Stimulated activated CD4-positive, alpha-beta T cell treated with anti-CD3 and anti-CD28 coated beads, Interleukin-12 subunit alpha, Interleukin-12 subunit beta, amount 100 ng/mL, for 24 hours (primary cell): ENCODE results near the gene PPP1R27.

Experiments
- DNase-seq, 2 experiments: peaks; one replicate each; pipeline ENCODE4 v3.0.0-alpha.2; 2020; ENCODE audit warnings: low read depth in 2 of 2

PPP1R27 gene, protein sequence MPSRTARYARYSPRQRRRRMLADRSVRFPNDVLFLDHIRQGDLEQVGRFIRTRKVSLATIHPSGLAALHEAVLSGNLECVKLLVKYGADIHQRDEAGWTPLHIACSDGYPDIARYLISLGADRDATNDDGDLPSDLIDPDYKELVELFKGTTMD

DNA sequence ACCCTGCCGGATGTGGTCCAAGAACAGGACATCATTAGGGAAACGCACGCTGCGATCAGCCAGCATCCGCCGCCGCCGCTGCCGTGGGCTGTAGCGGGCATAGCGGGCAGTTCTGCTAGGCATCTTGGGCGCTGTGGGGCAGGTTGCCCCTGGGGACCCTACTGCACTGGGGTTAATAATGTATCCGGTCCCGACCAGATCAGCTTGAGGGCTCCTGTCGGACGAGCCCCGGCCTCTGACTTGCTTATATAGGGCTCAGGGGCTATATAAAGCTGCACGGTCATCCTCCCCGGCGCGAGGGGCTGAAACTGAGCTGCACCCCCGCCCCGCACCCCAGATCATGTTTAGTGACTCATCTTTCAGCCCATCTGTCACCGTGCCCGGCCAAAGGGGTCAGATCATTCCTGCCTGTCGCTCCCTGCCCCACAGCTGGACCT is at the start of gene PPP1R27:
Gene PPP1R27, minus strand, starts transcription at position 220 of the 437 bp plus-strand sequence. Its CDS starts 97 bp downstream, at position 123.
- no peak for DNase-seq

DNA sequence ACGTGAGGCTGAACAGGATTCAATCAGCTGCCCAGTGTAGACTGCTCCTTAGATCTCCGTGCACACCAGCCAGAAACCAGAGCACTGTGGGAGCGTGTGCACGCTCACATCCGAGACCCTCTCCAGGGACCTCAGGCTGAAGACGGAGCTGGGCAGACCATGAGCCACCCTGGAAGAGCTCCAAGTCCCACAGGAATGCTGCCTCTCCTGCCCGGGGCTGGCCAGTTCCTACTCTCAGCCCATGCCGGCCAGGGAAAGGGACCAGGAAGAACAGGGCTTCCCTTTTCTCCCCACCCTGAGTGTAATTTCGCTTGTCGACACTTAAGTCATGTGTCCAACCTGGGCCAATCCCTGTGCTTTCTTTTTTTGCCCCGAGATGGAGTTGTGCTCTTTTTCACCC is 49.7 kb upstream of the PPP1R27 start:
- no peak for DNase-seq

DNA sequence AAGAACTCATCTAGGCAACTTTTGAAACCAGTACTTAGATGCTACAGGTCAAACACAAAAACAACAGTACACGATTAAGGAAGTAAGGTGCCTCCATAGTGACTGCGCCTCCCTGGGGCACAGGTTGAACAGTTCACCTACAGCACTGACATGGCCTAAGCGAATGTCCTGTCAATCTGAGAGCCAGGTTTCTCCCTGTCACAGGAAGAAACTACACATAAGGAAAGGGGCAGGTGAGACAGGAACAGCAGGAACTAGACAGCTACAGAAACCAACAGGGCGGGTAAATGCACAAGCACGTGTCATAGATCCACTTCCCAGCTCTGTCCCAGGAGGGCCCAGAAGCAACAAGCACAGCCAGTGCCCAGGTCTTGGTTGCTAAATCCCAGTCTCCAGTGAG is 44.3 kb upstream of the PPP1R27 start:
- DNase-seq: no peak

DNA sequence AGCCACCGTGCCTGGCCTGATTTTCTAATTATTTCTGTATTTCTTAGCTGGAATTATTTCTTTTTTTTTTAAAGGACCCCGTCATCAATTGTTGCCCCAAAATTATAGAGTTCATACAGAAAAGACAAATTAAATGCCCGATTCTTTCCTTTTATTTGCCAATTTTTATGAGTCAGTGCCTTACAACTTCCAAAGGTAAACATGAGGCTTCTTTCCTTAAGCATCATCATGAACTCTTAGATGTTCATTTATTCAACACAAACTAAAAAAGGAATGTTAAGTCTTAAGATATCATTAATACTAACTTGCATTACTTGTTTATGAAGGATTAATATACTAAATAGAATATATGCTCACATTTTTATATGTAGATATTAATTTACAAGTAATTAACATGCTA is 43.4 kb upstream of the PPP1R27 start:
- DNase-seq: no peak

DNA sequence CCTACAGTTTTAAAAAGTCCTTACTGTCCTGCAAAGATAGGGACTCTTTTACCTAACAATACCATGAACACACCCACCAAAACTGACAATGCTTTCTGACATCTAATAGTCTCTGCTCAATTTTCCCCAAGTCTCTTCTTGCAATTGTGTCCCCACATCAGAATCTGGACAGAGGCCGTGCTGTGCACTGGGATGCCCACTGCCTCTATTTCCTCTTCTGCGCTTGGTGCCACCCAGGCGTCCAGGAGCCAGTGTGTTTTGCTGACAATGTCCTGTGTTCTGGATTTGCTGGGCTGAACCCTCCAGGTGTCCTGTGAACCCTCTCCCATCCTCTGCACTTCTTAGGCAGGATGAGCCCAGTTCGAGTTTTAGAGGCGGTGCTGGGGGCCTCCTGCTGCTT is 42.7 kb upstream of the PPP1R27 start:
- DNase-seq: no peak

DNA sequence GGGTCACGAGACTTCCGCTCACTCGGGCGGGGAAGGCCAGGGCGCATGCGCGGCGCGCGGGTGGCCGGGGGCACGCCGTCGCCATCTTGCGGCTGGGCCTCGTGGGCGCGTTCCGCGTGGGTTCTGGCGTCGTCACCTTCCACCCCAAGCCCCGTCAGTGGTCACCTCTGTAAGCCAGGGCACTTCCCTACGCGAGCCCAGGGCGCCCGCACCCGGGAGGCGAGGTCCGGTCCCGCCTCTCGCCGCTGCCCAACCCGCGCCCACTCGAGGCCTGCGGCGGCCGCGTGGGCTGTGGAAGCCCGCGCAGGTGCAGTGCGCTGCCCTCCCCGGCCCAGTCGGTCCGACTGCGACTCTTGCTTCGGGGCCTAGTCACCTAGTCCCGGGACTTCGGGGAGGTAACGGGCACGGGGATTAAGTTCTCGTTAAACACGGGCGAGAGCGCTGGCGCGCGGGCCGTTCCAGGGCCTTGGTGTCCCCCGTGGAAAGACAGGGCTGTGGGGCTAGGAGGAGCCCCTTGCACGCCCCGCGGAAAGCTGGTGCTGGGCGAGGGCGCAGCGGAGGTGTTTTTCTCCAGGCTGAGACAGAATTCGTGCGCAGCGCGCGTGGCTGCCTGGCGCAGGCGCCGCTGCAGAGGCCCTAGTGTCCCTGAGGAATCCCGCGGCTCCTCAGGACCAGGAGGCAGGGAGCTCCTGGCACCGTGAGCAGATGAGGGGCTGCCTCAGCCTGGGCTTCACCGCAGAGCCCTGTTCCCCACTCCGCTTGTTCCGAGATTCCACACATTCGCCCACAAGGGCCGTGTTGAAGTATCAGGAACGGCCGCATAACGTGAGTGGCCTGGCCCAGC is 36.8 kb upstream of the PPP1R27 start:
- peak; percentile 92 to 95 for DNase-seq

DNA sequence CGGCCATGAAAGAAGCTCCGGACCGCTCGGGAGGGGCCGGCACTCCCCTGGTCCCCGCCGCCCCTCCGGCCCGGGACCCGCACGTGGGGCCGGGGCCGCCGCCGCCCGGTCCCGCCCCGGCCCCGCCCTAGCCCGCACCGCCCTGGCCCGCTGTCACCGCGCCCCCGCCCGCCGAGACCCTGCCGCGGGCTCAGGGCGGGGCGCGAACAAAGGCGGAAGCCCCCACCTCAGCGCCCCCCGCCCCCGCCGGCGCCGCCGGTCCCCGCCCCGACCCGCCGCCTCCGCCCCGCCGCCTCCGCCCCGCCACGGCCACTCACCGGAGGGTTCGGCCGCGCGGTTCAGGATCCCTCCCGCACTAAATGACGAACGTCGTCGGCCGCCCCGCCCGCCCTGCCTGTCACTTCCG is 36.1 kb upstream of the PPP1R27 start, which contains the start of gene ARHGDIA:
Gene ARHGDIA, minus strand, starts transcription at position 357 of the 406 bp plus-strand sequence. CDS start 1,407 bp downstream, outside the sequence.
- DNase-seq: no peak

DNA sequence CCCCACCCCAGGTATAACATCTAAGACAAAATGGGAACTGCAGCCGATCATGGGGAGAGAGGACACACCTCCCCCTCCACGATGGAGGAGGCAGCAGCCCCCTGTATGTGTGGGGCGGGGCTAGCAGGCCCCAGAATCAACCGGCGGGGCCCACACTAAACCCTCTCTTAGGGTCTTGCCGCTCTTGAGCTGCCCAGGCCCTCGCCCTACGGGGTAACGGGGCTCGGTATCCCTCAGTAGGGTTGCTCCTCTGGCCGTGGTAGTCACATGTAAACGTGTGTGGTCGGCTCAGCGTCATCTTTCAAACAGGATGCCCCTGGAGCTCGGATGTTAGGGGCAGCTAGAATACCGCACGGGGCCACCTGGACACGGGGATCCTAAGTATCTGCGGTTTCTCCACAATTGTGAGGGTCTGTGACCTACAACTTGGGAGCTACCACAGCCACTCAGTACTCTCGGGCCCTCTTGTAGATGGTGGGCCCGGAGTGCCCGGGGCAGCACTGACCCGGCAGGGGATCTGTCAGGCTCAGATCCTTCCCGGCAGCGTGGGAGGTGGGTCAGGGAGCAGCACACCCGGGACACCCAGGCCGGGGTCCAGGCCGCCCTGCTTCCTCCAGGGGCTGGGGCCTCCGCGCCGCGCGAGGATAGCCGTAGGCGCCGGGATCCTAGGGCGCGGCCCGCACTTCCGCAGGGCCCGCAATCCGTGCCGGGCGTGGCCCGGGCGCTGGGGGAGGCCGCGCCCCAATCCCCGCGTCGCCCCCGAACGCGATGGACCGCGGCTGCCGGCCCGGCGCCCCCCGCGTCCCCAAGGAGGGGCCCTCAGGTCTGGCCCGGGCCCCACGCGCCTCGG is 35.5 kb upstream of the PPP1R27 start:
- DNase-seq: no peak

DNA sequence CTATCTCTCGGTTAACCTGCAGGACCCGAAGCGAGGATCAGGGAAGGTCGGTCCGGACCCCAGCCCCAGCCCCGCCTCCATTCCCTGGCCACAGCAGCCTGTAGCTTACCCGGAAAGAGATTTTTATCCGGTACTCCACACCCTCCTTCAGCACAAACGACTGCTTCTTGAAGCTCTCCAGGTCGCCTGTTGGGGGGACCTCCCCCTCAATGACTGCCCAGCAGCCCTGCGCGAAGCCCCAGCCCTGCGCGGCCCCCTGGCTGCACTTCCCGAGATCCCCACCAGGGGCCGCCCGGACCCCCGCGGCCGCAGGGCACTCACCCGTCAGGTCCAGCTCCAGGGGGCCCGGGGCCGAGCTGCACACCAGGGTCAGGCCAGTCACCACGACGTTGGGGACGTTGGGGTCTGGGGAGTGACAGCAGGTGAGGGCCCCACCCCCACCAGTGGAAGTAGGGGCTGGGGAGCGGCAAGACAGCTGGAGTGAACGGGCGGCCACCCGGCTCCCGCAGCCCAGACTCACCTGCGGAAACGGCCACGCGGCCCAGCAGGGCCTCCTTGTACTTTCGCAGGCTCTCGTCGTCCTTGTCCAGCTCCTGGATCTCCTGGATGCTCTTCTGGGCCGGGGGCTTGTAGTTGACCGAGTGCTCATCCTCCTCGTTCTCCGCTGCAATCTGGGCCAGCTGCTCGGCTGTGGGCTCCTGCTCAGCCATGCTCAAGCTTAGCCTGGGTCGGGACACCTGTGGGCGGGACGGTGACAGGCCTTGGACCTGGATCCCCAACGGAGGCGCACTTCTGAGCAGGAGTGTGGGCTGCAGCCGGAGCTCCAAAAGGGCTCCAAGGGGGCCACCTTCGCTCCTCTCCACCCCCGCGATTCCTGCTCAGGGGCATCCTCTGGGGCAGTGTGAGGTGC is 34.6 kb upstream of the PPP1R27 start:
- DNase-seq: no peak

DNA sequence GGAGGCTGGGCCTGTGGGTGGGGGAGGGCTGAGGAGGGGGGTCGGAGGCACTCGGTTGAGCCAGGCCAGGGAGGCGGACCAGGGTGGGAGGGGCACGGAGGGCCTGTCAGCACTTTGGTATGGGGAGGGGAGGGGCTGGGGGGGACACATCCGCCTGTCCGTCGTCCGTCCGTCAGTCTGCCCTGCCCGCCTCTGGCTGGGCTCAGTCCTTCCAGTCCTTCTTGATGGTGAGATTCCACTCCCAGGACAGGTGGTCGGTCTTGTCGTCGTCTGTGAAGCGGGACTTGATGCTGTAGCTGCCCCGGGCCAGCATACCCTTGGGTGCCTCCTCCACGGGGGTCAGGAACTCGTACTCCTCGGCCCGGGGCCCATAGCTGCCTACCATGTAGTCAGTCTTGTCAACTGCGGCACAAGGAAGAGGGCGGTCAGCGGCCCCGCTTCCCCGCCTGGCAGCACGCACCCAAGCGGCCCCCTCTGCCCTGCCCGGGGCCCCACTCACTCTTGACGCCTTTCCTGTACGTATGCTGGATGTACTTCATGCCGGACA is 33.9 kb upstream of the PPP1R27 start:
- DNase-seq: no peak

DNA sequence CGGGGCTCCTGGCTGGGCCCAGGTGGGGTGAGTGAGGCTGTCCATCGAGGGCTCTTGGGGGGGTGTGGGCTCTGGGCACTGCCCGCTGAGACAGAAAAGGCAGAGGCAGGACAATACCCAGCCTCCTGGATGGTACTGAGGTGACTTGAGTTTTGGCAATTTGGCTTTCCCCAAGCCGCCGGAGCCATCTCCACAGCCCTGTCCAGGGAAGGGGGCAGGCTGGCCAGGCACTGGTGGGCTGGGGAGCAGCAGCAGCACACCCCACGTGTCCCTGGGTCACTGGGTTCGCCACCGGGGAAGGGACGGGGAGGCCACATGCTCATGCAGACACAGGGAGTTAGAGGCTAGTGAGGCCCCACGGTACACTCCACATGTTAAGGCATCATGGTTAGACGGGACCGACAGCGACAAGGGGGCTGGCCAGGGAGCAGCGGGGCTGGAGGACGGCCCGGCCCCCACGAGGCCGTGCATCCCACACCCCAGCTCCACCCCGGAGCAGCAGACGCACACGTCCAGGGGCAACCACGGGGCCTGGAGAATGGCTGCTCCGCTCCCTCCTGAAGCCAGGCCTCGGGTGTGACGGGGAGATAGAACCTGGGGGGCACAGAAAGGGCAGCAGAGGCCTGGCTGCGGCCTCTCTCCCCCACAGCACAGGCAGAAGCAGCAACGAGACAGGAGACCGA is 33.3 kb upstream of the PPP1R27 start:
- no peak for DNase-seq

DNA sequence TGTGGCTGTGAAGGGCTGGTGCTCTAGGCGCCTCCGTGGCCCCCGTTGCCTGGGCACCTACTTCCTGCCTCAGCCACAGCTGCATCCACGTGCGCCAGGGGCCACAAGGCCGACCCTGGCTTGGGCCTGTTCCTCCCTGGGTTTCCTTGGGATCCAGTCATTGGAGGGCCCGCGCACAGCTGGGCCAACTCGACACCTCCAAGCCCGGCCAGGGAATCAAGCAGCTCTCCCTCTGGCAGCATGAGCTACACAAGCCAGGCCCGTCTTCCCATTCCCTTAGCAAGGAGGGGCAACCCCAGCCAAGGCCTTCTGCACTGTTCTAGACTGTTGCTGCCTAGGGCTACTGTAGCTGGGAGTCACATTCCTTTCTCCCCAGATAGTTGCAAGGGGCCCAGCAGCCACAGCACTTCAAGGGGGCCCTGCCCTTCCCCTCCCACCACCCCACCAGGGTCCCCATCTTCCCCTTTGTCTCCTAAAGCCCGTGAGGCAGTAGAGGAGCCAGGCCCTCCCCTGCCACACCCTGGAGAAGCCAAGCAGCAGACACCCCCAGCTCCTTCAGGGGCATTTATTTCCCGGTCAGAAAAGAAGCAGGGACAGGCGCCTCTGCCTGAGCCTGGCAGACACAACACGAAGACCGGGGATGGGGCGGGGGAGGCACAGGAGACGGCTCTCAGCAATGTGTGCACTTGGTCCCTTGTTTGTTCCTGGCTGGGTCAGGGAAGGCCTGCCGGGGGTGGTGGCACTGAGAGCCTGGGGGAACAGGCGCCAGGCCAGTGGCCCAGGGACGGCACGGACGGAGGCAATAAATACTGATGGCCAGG is 32.5 kb upstream of the PPP1R27 start:
- DNase-seq: peak in 1 of 2 experiments; percentile 43

DNA sequence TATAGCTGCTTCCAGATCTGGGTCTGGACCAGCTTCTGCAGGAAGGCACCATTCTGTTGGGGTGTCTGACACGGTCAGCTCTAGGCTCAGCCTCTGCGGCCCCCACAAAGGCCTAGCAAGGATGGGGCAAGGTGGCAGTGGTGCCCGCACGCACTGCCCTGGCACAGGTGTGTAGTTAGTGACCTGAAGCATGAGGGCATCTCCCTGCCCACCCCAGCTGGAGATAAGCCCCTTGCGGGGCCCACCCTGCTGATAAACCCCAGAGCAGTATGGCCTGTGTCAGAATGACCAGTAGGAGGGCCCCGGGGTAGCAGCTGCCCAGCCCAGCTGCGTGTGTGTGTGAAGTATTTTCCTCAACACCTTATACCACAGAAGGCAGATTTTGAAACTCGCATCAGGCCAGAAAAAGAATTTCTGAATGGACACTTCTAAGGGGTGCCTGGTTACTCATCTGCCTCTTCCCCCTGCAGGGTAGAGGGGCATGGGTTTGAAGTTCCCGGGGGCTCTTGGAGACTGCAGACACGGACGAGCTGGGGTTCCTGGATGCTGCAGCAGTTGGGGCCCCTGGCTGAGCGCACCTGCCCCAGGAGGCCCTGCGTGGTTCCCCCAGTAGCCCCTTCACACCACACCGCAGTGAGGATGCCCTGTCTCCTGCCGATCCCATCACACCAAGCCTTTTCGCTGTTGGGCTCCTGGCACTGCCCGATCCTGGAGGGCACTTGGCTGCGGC is 31.8 kb upstream of the PPP1R27 start:
- no peak for DNase-seq

DNA sequence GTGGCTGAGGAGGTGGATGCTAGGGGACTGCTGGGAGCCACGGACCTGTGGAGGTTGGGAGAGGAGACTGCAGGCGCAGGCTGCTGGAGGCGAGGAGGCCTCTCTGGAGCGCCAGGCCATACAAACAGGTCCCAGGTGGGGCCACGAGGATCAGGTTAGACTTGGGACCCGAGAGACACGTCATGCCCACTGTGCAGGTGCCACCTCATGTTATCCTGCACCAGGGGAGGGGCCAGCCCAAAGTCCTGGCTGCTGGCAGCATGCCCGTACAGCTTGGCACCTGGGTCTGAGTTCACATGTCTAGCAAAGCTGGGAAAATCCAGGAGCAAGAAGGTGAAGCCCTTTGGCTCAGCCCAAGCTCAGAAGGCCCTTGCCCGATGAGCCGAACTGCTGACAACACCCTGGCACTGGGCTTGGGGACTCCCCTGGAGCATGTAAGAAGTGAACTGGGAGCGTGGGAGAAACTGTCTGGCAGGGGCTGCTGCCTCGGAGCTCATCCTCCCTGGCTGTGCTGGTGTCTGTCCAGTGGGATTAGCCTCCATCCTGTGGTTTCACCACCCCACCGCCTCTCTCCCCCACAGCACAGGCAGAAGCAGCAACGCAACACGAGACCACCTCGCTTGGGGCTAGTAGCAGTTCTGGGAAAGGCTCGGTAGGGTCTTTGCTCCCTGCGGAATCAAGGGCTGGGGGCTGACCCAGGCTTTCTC is 31.0 kb upstream of the PPP1R27 start:
- no peak for DNase-seq

DNA sequence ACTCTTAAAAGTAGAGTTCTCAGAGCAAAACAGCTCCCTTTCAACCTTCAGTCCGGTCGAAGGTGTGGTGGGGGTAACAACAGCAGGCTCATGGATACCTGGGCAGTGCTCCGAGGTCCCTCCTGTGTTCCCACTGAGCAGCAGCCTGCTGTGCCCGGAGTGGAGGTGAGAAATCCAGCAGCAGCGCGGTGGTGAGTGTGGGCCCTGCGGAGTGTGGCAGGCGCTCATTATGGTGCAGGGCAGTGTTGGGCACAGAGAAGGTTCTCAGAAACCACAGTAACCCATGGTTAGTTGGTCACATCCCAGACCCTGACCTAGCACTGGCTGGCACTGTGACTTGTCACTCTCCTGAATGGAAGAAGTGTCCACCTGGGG is 30.5 kb upstream of the PPP1R27 start:
- DNase-seq: no peak

DNA sequence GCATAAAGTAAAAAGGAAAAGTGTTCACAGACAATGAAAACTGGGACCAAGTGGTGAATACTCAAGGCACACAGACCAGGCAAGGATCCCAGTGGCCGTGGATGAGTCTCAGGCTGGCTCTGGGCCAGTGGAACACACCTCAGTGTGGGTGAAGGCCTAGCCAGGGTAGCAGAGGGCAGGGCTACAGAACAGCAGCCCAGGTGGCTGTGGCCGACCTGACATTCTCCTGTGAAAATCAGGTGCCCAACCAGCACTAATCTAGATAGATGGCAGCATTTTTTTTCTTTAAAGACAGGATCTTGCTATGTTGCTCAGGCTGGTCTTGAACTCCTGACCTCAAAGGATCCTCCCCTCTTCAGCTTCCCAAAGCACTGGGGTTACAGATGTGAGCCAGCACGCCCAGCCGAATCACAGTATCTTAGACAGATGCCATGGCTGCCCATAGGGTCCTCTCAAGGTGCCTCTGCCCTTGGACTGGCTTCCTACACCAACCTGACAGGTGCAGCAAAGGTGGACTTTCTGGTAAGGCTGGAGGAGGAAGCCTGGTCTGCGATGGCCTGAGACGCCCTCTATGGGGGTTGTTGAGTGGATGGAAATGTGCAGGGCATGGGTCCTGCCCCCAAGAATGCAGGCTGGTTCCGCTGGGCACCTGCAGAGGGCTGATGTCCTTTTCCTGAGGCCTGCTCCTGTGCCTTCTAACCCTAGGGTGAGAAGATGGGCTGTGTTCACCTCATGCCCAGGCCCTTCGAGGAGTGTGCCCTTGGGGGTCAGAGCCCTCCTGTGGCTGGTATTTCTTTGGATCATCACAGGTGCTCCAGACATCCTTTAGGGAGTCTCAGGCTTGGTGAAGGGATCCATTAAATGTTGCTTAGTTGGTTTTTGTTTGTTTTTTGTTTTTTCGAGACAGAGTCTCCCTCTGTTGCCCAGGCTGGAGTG is 29.3 kb upstream of the PPP1R27 start:
- no peak for DNase-seq

DNA sequence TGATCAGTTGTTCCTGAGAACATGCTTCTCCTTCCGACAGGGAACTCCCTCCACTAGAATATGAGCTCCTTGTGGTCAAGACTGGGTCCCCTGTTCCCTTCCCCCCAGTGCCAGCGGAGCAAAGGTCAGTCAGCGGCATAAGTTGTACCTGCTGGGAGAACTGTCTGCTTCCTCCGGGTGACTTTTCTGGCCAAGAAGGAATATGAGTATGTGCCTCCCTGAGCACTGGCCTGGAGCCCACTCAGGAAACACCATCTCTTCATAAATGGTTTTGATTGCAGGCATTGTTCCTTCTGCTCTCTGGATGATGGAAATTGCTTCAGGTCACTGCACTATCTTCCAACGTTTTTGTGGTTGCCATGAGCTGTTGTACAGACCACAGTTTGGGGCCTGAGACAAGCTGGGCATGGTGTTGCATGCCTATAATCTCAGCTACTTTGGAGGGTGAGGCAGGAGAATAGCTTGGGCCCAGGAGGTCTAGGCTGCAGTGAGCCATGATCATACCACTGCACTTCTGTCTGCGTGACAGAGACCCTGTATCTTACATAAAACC is 28.3 kb upstream of the PPP1R27 start:
- no peak for DNase-seq
